HG03108 (cell line): ENCODE measurements around the gene PRKCA.

ENCODE experiments used
- ATAC-seq: cut with Tn5 transposase; IDR thresholded peaks from one replicate; pipeline ENCODE4 v1.9.1; 2021; ENCODE audit warnings: moderate library complexity; ENCODE audit not compliant: unreplicated experiment

PRKCA gene

GRCh38 chr17:66781135-66781534, 478.7 kb downstream of the PRKCA start:
- ATAC-seq: no peak

DNA sequence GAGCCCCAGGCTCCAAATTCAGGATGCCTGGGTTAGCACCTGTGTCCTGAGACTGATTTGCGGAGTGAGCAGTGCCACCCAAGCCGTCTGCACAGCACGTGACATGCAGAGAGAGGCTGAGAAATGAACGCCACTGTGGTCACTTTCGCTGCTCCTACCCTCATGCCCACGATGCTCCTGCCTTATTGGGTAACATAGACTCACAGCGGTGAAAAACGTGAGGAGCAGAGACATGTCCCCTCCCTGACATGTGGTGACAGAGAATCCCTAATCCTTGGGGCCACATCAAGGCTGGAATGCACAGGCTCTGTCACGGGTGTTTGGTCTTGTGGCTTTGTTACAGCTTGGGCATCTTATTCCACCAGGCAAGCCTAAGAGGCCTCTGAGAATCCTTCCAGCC, 480.4 kb downstream of the PRKCA start:
- ATAC-seq: no peak

DNA sequence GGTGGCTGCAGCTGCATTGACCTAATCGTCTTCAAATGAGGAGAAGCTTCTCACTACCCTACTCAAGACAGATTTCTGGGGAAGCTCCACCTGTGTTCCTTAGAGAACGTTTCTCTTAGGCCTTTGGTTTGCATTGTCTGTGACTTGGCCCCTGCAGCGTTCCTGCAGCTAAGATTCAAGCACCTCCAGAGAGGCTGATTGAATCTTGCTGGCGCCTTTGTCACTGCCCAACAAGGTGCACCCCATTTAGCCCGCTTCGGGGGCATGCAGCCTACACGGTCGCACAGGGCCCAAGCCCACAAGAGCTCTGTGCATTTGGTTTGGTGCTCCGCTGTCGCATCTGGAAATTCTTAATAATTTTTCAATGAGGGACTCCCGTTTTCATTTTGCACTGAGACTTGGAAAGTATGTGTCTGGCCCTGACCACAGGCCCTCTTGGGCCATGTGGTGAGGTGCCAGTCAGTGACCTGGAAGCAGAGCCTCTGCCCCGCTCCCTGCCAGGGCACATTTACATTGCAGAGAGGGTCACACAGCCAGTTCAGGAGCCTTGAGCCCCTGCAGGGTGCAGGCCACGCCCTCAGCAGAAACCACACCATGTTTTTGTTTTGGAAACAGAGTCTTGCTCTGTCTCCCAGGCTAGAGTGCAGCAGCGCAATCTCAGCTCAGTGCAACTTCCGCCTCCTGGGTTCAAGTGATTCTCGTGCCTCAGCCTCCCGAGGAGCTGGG, 481.4 kb downstream of the PRKCA start:
- no peak for ATAC-seq

- ATAC-seq: no peak
These were observed 482.4 kb downstream of the PRKCA start for GRCh38 chr17:66784621-66785364.

GRCh38 chr17:66786107-66786506, 483.7 kb downstream of the PRKCA start:
- ATAC-seq: no peak

GRCh38 chr17:66787914-66788313, 485.5 kb downstream of the PRKCA start:
- ATAC-seq: no peak

- ATAC-seq: no peak
These were observed 486.7 kb downstream of the PRKCA start for GRCh38 chr17:66789093-66789492.

DNA sequence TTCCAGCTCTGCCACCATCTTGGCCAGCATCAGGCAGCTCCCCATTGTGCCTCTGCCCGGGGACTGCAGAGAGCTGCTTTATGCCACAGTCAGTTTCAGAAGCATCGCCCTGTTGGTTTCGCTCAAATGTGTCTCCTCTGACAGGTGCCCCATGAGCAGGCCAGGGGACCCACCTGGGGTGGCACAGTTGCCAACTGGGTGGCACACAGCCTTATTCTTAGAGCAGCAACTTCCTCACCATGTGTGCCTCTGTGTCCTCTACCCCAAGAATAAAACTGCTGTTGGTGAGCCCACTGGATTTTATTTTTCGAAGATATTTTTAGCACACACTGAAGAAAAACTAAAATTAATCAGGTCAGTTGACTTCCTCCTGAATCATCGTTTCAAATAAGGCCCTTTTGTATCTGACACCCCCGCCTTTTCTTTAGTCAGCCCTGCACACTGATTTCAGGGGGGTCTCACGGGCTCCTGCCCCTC, 487.6 kb downstream of the PRKCA start:
- ATAC-seq: no peak

DNA sequence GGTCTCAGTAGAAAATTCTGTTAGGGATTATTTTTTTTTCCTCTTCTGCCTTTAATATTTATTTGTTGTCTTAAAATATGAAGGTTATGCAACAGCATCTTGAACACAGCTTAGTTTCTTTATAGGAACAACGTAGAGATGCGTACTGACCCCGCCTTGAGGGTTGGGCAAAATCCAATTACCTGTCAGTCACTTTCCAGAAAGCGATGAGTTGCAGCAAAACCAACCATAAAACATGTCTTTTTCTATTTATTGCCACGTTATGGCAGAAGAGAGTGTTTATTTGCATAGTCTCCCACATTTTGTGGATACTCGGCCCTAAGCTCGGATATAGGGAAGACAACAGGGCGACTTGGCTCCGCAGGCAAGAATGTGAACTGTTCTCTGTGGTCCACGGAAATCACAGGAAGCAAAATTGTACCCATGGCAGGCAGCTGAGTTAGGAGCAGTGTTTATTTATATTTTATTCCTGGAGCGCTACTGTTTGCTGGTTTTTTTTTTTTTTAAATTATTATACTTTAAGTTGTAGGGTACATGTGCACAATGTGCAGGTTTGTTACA, 488.2 kb downstream of the PRKCA start:
- no peak for ATAC-seq

DNA sequence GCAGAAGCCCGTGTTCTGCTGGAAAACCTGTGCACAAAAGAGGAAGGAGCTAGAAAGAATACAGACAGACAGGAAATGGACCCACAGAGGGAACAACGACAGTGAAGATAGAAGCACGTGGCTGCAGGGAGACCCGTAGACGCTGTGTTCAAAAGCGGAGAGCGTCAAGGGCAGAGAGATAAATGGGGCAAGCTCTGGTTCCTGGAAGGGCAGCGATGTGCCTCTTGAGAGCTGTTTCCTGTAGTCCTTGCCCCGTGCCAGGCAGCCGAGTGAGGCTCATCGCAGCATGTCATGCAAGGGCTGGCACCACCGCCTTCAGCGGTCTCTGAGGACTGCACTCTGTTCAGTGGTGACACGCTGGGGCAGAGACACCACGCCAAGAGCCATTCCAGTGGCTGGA, 488.9 kb downstream of the PRKCA start:
- no peak for ATAC-seq

DNA sequence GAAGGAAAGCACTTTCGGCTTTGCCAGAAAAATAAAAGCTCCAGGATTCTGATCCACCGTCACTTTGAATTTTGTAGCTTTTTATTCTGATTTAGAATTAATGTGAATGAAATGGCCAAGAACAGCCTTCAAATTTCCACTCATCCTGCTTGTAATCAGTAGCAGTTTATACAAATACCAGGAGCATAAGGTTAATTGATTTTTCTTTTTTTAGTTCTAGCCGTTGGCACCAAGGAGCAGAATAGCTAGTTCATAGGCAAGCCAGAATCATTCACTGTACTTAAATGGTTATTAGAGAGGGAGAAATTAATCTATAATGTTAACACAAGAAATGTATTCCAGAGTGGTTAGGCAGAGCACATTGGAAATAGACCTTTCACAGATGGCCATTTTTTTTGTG, 491.4 kb downstream of the PRKCA start:
- no peak for ATAC-seq

DNA sequence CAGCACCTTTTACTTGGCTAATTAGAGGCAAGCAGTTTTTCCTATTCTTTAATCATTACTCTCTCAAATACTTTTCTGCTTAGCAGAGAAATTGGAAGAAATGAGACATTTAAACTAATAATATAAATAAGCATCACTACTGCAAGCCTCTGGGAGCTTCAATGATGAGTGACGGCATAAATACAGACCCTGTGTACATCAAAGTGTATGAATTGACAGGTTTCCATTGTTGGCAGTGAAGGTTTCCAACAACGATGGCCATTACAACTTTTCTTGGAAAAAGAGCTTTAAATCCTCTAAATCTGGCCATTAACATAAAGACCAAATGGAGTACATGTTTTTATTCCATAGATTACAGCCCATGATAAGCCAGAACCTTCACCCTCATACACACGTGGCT, 493.1 kb downstream of the PRKCA start:
- ATAC-seq: no peak

DNA sequence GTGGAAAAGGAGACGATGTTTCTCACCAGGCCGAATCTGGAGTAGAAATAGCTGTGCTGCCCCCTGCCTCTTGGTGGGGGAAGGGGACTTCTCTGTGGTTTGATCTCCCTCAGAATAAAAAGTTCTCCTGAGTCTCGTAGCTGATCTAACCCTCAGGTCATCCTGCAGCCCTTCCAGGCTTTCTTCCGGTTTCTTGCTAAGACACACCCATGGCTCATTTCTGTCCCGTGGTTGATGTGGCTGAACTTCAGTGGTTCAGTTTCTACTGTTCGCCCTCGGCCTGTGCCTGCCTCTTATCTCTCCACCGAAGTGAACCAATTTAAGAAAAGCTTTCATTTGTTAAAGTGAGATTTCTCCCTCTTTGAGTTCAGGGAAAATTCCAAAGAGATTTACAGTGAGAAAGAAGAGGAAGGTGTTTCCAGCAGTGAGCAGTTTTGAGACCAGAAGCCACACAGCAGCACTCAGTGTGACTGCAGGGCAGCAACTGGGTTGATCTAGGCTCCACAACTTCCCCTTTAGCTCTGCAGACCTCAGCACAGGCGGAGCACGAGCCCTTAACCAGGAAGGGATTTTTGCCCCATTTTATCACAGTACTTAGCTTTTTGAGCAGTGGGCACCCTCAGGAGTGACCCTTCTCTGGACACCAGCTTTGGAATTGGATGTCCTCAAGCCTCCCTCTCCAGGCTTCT, 497.6 kb downstream of the PRKCA start:
- ATAC-seq: no peak

- ATAC-seq: no peak
These were observed 501.1 kb downstream of the PRKCA start for GRCh38 chr17:66803474-66803951.

DNA sequence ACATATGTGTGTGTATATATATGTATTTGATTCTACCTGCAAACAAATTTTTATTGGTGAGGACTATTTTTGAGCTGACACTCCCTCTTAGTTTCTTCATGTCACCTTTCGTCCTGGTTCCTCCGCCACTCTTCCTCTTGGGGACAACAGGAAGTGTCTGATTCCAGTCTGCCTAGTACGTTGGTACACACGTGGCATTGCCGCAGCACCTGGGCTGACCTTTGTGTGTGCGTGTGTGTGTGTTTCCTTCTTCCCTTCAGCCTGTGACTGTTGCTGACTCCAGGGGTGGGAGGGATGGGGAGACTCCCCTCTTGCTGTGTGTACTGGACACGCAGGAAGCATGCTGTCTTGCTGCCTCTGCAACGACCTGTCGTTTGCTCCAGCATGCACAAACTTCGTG, 503.2 kb downstream of the PRKCA start:
- ATAC-seq: no peak

DNA sequence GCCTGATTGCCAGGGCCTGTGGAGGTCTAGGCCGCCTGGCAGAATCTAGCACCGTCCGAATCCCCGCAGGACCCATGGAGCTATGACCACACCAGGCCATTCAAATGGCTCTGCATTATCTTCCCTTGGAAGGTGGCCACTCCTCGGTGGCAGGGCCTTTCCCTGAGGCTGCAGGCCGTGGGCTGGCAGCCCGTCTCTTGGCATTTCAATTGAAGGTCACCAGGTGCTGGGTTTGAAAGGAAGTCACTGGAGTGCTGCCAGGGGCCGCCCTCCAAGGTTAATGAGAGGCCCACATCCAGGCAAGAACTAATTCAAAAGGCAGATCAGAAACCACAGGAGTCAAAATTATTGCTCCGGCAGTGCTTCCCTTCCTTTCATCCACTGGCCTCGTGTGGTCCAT, 504.8 kb downstream of the PRKCA start:
- no peak for ATAC-seq

DNA sequence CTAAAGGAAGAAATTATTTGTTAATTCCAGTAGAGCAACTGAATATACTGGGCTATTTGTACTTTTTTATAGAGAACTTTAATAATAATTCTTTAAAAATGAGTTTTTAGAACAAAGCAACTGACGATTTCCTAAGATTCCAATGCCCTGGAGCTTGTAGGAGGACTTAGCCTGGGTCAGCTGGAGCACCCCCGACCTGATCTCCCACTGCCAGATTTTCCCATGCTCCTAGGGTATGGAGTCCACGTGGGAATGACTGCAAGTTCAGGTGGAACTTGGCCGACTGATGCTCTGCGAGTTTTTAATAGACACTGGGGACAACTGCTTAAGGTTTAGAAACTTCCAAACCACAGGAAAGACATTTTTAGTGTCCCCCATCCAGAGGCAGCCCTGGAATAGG, 507.0 kb downstream of the PRKCA start:
- no peak for ATAC-seq

DNA sequence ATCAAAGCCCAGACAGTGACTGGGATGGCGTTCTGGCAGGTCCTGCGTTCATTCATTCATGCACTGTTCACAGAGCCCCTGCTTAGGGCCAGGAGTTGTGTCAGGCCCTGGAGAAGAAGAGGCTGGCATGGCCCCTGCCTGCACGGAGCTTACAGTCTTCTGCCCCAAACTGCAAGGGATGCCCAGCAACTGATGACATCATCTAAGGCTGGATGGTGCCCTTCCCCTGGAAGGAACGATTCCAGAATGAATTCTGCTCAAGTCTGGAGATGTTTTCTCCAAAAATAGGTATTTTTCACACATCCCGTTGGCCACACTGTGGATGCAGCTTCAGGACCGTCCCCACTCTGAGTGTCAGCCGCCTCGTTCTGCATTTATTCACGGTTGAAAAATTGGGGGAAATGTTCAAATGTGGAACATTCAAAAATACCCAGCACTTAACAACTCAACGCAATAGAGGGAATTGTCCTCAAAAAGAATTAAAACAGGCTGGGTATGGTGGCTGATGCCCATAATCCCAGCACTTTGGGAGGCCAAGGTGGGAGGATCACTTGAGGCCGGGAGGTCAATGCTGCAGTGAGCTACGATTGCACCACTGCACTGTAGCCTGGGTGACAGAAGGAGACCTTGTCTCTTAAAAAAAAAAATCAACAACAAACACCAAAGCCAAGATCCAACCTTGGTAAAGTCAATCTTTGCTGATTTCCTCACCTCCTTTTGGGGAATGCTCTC, 508.7 kb downstream of the PRKCA start:
- ATAC-seq: no peak

DNA sequence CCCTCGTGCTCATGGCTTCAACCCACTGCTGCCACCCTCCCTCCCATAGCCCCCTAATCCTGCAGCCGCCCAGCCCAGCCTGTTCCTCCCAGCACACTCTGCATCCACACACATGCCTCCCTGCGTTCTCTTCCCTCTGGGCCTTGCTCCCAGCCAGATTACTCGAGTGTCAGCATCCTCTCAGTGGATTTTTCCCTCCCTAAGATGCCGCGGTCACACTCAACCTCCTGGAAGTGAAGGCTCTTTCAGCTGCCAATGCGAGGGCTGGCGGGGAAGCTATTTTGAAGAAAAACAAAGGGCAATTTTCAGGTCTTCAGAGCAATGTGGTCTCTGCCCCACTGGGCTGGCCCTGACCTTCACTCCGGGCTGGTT, 509.3 kb downstream of the PRKCA start:
- ATAC-seq: no peak

GRCh38 chr17:66812571-66812970, 510.2 kb downstream of the PRKCA start:
- no peak for ATAC-seq

GRCh38 chr17:66813296-66813695, 510.9 kb downstream of the PRKCA start:
- no peak for ATAC-seq
